Panc1 (cell line): ENCODE results near the gene ADGB.

Experiments used
- POLR2AphosphoS5 ChIP-seq: IDR thresholded peaks from 2 replicates; pipeline ENCODE4 v1.6.1; 2012; ENCODE audit warnings: mild to moderate bottlenecking, low read depth, low read length, moderate library complexity
- TF ChIP-seq, protein P1 (sequence below): fragments of 450-650 bp; IDR thresholded peaks from 2 replicates; pipeline ENCODE4 v1.5.1; 2017; ENCODE audit warnings: mild to moderate bottlenecking
- TF ChIP-seq, protein P2 (sequence below), 2 experiments: IDR thresholded peaks; 2 replicates each; pipeline ENCODE4 v1.6.1; 2011 to 2012; ENCODE audit warnings: low read depth in 2 of 2, control low read depth in 1 of 2, low read length in 1 of 2, mild to moderate bottlenecking in 1 of 2, moderate library complexity in 1 of 2; ENCODE audit not compliant: insufficient read depth in 1 of 2

DNA sequence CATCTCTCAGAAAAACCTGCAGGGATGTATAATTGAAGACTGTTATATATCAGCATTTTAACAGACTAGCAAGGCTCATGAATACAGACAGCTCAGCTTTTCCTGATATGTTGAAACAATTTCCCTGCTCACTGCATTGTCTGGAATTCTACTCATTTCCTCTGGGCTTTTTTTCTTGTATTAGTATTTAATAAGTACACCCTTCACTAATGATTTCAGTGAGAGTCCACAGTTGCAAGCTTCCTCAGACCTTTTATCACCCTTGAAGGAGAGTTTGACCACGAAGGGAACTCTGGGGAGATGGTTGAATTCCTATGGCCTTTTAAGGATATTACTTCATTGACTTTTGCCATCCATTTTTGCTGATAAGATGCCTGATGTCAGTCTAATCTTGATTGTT, 248.7 kb downstream of the ADGB start:
- TF ChIP-seq, protein P1, sequence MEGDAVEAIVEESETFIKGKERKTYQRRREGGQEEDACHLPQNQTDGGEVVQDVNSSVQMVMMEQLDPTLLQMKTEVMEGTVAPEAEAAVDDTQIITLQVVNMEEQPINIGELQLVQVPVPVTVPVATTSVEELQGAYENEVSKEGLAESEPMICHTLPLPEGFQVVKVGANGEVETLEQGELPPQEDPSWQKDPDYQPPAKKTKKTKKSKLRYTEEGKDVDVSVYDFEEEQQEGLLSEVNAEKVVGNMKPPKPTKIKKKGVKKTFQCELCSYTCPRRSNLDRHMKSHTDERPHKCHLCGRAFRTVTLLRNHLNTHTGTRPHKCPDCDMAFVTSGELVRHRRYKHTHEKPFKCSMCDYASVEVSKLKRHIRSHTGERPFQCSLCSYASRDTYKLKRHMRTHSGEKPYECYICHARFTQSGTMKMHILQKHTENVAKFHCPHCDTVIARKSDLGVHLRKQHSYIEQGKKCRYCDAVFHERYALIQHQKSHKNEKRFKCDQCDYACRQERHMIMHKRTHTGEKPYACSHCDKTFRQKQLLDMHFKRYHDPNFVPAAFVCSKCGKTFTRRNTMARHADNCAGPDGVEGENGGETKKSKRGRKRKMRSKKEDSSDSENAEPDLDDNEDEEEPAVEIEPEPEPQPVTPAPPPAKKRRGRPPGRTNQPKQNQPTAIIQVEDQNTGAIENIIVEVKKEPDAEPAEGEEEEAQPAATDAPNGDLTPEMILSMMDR, result no peak
- no peak for TF ChIP-seq POLR2AphosphoS5
- TF ChIP-seq, protein P2, sequence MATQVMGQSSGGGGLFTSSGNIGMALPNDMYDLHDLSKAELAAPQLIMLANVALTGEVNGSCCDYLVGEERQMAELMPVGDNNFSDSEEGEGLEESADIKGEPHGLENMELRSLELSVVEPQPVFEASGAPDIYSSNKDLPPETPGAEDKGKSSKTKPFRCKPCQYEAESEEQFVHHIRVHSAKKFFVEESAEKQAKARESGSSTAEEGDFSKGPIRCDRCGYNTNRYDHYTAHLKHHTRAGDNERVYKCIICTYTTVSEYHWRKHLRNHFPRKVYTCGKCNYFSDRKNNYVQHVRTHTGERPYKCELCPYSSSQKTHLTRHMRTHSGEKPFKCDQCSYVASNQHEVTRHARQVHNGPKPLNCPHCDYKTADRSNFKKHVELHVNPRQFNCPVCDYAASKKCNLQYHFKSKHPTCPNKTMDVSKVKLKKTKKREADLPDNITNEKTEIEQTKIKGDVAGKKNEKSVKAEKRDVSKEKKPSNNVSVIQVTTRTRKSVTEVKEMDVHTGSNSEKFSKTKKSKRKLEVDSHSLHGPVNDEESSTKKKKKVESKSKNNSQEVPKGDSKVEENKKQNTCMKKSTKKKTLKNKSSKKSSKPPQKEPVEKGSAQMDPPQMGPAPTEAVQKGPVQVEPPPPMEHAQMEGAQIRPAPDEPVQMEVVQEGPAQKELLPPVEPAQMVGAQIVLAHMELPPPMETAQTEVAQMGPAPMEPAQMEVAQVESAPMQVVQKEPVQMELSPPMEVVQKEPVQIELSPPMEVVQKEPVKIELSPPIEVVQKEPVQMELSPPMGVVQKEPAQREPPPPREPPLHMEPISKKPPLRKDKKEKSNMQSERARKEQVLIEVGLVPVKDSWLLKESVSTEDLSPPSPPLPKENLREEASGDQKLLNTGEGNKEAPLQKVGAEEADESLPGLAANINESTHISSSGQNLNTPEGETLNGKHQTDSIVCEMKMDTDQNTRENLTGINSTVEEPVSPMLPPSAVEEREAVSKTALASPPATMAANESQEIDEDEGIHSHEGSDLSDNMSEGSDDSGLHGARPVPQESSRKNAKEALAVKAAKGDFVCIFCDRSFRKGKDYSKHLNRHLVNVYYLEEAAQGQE (IDR thresholded peaks at IDR 0.05; ENCODE audit: insufficient read depth in 1 of 2, low read depth in 2 of 2, low read length in 1 of 2), result no peak
